ENCODE results near the gene BBS1. TPM values are rescaled to one million over a fixed set of nuclear protein-coding genes. Genes with fewer than 3 reads are reported as not detected.

Gene BBS1
- total RNA-seq, 4 donors from 2014 or later = 9.7 to 45.8 (median 17.1) TPM

Other genes starting within 250 kb of the BBS1 start
- 100 to 1,000 TPM in 2 of 4 donors, 10 to 100 TPM in 2; 83.7 to 148 (median 110) TPM for gene RAB1B, start 242.0 kb upstream of the BBS1 start, total RNA-seq
- gene CNIH2, start 232.5 kb upstream of the BBS1 start, total RNA-seq = under 1 TPM in 2 of 4 donors, not detected in 2; 0.48 to 0.70 TPM
- 10 to 100 TPM; 51.9 to 71.9 (median 63.8) TPM for gene YIF1A, start 221.5 kb upstream of the BBS1 start, total RNA-seq
- not detected for gene TMEM151A, start 218.7 kb upstream of the BBS1 start, total RNA-seq
- 10 to 100 TPM in 1 of 4 donors, 1 to 10 TPM in 3; 1.9 to 13.2 (median 6.1) TPM for gene CD248, start 193.6 kb upstream of the BBS1 start, total RNA-seq
- gene RIN1, start 174.2 kb upstream of the BBS1 start, total RNA-seq = 10 to 100 TPM; 22.3 to 37.2 (median 27.6) TPM
- gene BRMS1, start 165.5 kb upstream of the BBS1 start, total RNA-seq = 10 to 100 TPM; 43.8 to 65.5 (median 56.8) TPM
- 10 to 100 TPM in 2 of 4 donors, 1 to 10 TPM in 2; 6.8 to 24.0 (median 11.3) TPM for gene B4GAT1, start 163.0 kb upstream of the BBS1 start, total RNA-seq
- gene SLC29A2, start 138.9 kb upstream of the BBS1 start, total RNA-seq = 1 to 10 TPM; 2.9 to 5.5 (median 4.8) TPM
- gene NPAS4, start 89.6 kb upstream of the BBS1 start, total RNA-seq = under 1 TPM in 1 of 4 donors, not detected in 3; 0.38 TPM
- gene MRPL11, start 71.8 kb upstream of the BBS1 start, total RNA-seq = 10 to 100 TPM; 39.3 to 66.4 (median 54.2) TPM
- 10 to 100 TPM in 1 of 4 donors, 1 to 10 TPM in 3; 6.3 to 17.2 (median 8.8) TPM for gene PELI3, start 43.7 kb upstream of the BBS1 start, total RNA-seq
- 10 to 100 TPM; 24.6 to 49.2 (median 43.5) TPM for gene DPP3, start 30.2 kb upstream of the BBS1 start, total RNA-seq
- 10 to 100 TPM in 1 of 4 donors, 1 to 10 TPM in 3; 8.0 to 10.7 (median 9.5) TPM for gene ZDHHC24, start 35.4 kb downstream of the BBS1 start, total RNA-seq
- gene ACTN3, start 36.3 kb downstream of the BBS1 start, total RNA-seq = not detected
- gene CTSF, start 58.0 kb downstream of the BBS1 start, total RNA-seq = 10 to 100 TPM in 2 of 4 donors, 1 to 10 TPM in 2; 3.3 to 47.3 (median 13.0) TPM
- under 1 TPM; 0.09 to 0.40 (median 0.21) TPM for gene CCDC87, start 82.4 kb downstream of the BBS1 start, total RNA-seq
- 10 to 100 TPM; 12.7 to 27.5 (median 21.2) TPM for gene CCS, start 82.5 kb downstream of the BBS1 start, total RNA-seq
- gene RBM14, start 106.0 kb downstream of the BBS1 start, total RNA-seq = 10 to 100 TPM; 37.0 to 61.5 (median 38.0) TPM
- gene RBM4, start 128.1 kb downstream of the BBS1 start, total RNA-seq = 10 to 100 TPM; 68.6 to 89.6 (median 80.3) TPM
- gene RBM4B, start 167.3 kb downstream of the BBS1 start, total RNA-seq = 10 to 100 TPM in 2 of 4 donors, 1 to 10 TPM in 2; 8.4 to 16.4 (median 9.2) TPM
- gene SPTBN2, start 218.6 kb downstream of the BBS1 start, total RNA-seq = 100 to 1,000 TPM; 101 to 368 (median 128) TPM